ENCODE data around the gene ALDH3B2.

GRCh38 chr11:67641338-67642172 lies 32.9 kb downstream of the ALDH3B2 start:
- TF ChIP-seq POLR2A (IDR thresholded peaks at IDR 0.05): no peak
- TF ChIP-seq, protein P1, sequence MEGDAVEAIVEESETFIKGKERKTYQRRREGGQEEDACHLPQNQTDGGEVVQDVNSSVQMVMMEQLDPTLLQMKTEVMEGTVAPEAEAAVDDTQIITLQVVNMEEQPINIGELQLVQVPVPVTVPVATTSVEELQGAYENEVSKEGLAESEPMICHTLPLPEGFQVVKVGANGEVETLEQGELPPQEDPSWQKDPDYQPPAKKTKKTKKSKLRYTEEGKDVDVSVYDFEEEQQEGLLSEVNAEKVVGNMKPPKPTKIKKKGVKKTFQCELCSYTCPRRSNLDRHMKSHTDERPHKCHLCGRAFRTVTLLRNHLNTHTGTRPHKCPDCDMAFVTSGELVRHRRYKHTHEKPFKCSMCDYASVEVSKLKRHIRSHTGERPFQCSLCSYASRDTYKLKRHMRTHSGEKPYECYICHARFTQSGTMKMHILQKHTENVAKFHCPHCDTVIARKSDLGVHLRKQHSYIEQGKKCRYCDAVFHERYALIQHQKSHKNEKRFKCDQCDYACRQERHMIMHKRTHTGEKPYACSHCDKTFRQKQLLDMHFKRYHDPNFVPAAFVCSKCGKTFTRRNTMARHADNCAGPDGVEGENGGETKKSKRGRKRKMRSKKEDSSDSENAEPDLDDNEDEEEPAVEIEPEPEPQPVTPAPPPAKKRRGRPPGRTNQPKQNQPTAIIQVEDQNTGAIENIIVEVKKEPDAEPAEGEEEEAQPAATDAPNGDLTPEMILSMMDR (IDR thresholded peaks at IDR 0.05): no peak
